ENCODE results near the gene SEMA5B.

SEMA5B gene

DNA sequence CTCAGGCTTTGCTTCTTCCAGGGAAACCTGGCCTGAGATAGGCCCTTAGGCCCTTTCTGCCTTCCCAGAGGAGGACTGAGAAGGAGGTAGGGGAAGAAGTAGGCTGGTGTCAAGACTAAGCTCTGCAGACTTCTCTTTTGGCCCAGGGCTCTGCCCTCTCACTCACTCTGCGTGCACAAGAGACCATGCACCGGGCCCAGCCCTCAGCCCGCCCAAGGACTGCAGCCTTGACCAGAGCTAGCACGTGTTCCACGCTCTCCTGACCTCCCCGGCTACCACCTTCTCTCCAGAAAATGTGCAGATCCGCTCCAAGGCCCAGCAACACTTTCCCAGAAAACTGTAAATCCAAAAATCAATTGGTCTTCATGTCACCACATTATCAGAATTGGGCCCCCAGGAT lies 59.8 kb downstream of the SEMA5B start:
- no peak for DNase-seq

GRCh38 chr3:122967356-122967755 lies 60.2 kb downstream of the SEMA5B start:
- DNase-seq = no peak

- no peak for DNase-seq
Observed at GRCh38 chr3:122966045-122966444, 61.5 kb downstream of the SEMA5B start.

DNA sequence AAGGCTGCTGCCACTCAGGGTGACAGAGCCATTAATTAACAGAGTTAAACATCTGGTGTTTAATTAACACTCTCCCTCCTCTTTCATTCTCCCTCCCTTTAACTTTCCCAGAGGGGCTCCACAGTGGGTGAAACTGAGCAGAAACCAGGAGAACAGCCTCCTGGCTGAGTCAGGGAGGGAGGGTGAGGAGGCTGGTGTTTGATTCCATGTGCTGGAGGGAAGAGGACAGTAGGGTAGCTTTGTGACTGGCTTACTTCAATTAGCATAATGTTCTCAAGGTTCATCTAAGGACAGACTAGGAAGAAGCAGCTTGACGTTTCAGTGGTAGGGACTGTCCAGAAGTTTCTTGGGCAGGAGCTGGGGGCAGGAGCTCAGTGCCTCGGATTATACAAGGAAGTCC lies 62.8 kb downstream of the SEMA5B start:
- DNase-seq = no peak

DNA sequence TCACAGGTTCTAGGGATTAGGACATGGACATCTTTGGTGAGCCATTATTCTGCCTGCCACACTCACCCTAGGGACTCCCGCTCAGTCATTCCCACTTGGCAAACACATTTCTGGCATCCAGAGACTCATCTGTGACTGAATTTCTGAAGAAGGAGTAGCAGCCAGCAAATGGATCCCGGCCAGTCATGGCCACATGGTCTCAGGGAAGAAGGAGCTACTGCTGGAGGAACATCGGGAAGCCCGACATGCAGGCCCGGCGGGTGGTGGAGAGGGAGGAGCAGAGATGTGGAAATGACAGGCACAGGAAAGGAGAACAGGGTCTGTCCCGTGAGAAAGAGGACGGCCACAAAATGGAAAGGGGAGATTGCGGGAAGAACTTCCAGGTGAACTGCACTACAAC lies 65.4 kb downstream of the SEMA5B start:
- DNase-seq = no peak

DNA sequence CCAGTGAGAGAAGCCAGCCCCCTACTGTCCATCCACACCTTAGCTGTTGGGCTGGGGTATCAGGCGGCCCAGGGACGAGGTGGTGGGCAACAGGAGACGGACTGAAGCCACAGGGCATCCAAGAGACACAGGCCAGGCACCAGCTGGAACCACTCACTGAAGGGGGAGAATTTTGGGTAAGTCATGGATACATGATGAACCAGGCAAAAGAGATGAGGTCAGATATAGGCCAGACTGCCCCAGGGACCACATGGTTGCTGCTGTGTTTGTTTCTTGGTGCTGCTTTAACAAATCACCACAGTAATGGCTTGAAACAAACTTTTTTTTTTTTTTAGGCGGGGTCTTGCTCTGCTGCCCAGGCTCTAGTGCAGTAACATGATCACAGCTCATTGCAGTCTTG lies 66.4 kb downstream of the SEMA5B start:
- DNase-seq = no peak

- DNase-seq = no peak
Observed at GRCh38 chr3:122960652-122961051, 66.9 kb downstream of the SEMA5B start.

GRCh38 chr3:122959339-122959738 lies 68.2 kb downstream of the SEMA5B start:
- DNase-seq = no peak

DNA sequence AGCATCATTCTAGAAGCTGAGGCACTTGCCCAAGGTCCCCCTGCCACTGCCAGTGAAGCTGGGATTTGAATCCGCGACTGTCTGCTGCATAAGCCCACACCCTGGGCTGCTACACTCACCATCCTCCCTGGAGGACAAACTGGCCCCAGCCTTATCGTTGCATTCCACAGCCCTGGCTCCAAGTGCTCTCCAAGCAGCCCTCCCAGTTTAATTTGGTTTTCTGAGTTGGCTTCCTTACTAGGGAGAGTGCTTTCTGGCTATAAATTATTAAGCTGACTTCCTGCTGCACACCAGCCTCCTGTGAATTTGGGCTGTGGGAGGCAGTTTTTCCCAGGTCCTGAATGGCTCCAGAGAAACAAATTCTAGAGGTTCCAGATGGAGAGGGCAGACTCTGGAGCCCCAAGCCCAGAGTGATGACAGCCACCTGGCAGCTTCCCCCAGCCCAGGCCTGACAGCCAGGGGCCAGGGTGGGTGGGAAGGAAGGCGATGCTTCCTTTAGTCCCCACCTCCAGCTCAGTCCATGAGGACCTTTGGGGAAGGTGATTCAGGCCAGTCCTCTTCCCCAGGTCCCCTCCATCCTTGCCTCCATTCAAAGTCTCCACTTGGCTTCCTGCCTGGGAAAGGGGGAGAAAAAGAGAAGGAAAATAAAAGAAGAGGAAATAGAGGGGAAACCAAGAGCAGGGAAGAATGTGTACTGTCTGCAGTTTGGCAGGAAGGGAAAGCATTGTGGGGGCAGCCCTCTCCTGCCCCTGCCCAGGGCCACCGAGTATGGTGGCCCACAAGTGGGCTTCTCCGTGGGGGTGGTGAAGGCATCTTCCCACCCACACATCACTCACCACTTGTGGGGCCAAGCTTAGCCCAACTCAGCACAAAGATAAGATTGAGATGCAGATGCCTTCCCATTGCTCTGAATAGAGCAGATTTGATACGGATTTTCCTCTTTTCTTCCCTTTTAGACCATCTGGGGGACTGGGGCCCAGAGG lies 69.6 kb downstream of the SEMA5B start:
- DNase-seq = no peak

DNA sequence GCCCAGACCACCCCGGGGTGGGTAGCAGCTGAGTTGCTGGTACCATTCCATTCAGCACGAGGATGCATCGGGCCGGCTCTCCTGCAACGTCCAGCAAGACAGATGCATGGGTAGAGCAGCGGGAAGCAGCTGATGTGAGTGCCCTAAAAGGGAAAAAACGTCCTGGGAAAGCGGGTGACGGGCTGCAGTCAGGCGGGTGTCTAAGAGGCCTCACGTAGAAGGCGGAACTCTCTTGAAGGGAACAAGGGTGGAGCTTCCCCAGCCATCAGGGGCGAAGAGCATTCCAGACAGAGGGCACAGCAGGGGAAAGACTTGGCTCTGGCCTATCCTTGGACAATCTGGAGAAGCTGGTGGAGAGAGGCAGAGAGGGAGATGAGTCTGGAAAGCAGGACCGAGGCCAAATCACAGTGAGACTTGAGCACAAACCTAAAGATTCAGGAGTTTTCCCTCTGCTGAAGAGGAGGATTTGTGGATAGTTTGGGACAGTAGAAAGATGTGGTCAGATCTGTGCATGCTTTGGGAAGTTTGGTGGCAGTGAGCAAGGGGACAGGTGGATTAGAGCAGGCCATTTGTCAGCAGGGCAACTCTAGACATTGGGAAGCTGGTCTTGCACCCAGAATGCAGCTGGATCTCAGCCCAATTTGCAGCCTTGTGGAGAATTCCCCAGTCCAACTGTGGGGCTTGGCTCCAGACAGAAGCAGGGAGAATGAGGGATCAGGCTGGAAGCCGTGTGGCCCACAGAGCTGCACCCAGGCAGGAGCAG lies 70.7 kb downstream of the SEMA5B start:
- no peak for DNase-seq

DNA sequence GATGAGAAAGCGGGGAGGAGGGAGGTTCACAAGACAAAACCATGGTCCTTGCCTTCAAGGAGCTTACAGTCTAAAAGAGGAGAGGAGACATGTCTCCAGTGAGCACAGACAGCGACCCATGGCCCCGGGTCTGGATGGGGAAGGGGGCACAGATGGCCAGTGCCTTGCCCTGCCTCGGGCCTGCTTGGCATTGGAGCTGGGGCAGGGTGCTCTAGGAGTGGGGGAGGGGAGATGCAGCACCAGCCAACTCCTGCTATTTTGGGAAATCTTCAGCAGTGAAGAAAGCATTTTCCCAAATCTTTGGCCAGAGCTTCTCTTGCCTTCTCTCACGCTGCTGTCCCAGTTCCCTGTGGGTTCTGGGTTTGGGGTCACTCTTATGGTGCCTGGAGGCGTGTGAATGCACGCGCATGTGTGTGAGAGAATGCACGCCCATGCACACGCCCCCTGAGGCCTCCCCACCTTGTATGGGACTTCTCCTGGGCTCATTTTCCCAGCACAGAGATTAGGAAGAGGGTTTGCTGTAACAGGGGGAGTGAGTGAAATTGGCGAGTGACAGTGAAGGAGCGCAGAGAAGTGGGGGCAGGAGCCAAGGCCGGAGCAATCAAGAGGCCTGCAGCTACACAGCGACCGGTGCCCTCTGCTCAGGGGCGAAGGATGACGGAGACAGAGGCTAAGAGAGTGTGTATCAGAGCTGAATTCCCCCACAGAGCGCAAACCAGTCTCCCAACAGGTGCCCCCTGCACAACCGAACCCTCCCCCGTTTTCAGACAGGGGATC lies 71.5 kb downstream of the SEMA5B start:
- DNase-seq = no peak

DNA sequence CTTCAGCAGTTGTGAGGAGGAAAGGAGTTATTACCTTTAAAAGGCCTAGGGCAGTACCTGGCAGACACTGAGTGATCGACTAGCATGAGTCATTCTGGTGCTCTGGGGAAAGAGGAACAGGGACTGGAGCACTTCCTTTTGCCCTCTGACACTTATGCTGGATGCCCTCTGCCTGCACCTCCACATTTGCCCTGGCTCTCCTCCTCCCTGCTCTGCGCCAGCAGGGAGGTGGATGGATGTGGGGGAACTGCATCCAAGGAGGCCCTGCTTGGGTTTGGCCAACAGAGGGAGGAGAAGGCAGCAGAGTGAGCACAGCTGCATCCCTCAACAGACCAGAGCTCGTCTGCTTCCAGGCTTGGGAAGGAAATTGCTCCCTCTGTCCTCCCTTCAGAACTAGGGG lies 75.0 kb downstream of the SEMA5B start:
- no peak for DNase-seq

GRCh38 chr3:122948408-122948807 lies 79.2 kb downstream of the SEMA5B start:
- no peak for DNase-seq

DNA sequence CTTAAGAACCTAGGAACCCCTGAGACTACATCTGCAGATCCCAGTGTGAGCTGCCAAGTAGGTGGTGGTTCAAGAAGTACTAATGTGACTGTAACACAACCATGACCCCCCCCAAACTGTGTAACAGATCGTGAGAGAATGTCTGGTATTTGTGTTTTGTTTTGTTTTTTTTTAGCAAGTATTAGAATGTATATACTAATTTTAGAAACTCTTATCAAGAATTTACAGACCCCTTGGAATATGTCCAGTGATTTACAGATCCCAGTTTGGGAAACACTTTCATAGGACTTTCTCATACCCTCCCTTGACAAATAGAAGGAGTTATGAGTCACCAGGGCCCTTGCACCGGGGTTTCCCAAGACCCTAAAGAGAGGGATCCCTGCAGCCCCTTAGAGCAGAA lies 79.8 kb downstream of the SEMA5B start:
- no peak for DNase-seq

DNA sequence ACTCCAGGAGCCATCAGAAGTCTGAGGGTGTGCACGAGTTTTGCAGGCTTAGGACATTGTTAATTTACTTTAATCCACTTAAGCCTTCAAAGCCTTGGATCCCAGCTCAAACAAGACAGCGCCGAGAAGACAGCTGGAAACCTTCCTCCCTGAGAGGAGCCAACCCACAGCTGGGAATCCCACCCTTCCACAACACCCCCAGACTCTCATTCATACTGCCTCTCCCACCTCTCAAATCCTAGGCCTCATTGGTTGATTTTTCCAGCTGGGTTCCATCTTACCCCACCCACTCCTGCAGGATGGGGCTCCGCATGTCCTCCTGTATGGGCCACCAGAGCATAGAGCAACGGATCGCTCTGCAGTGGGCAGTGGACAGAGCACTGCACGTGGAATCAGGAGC lies 80.4 kb downstream of the SEMA5B start:
- no peak for DNase-seq

DNA sequence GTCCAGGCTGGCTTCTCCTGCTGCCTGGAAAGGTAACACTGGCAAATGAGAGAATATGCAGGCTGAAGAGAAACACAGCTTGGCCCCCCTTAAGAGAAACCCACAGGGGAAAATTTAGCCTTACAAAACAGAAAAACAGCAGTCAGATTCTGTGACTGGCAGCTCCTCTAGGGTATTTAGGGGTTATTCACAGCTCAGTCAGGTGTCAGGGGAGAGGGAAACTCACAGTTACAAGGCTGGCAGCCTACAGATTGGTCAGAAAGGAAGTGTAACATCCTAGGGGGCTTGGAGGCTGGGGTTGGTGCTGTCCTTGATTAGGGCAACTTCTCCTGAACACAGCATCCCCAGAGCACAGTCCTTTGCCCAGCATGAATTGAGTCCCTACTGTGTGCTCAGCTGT lies 81.4 kb downstream of the SEMA5B start:
- no peak for DNase-seq

- DNase-seq = no peak
Observed at GRCh38 chr3:122945230-122945629, 82.3 kb downstream of the SEMA5B start.

DNA sequence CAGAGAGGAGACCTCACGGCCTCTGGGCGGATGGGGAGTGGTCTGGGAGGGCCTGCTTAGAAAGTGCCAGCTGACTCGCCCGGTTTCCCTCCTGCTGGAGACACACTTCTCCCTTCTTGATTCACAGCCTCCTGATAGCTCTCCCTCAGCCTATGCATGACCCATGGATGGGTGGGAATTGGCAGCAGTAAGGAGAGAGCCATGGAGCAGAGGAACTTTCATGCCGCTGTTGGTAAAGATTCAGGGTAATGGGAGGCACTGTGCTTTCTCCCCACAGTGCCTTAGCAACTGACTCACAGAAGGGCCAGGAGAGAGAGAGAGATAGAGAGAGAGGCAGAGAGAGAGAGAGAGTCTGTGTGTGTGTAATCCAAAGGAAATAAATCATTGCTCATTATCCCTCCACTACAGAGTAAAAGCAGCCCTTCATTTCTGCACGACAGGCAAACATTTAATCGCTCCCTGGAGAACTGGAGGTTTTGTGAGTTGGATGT lies 82.8 kb downstream of the SEMA5B start:
- no peak for DNase-seq

- no peak for DNase-seq
Observed at GRCh38 chr3:122943828-122944190, 83.8 kb downstream of the SEMA5B start.

- peak; percentile 39 for DNase-seq
Observed at GRCh38 chr3:122942937-122943827, 84.4 kb downstream of the SEMA5B start.

DNA sequence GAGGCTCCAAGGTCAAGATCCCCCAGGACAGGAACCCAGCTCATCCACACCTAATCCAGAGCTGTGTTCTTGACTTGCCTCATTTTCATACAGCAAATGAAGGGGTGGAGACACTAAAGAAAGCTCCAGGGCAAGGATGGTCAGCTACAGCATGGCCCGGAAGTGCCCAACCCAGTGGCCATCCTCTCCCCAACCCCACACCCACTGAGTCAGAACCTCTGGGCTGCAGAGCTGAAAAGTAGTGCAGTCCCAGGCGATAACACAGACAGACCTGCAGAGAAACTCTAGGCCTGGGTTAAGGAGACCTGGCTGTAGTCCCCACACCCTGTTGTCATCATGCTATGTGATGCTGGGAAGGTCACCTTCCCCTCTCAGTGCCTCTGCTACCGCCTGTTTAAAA lies 85.3 kb downstream of the SEMA5B start:
- DNase-seq = no peak
